ENCODE measurements around the gene CDIPT.
"Not testable (repeated sequence)": the region's sequence is repeated elsewhere in the genome, so short reads cannot be mapped to it uniquely, and the experiment has no call there.

The CDIPT gene, protein sequence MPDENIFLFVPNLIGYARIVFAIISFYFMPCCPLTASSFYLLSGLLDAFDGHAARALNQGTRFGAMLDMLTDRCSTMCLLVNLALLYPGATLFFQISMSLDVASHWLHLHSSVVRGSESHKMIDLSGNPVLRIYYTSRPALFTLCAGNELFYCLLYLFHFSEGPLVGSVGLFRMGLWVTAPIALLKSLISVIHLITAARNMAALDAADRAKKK

DNA sequence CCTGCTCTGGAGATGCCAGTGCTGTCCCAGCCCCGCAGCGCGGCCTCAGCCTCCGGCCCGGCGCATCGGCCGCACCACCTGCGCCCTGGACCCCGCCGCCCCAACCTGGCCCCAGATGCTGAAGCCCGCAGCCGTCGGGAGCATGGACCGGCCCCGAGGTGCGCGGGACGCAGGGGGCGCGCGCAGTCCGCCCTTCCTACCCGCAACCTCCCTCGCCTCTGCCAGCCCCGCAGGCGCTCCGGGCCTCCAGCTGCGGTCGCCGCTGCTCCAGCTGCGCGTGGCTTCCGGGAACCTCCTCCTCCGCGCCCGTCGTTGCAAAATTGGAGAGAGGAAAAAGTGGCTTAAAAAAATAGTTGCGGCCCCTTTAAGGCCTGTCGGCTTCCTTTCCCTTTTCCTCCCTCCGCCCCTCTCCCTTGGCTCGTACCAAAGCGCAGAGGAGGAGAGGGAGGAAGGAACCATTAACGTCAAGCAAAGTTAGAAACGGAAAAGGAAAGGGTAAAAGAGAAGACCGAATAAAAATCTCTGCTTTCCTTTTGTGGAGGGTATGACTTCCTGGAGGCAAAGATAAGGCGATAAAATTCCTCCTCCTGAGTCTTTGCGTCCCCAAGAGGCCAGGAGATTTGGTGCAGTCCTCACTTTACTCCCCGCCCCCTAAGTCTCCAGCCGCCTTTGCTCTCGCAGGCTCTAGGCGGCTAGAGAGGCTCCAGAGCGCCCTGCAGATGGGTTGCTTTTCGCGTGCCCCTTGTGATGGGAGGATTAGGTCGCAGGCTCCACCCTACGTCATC lies at the start of gene CDIPT:
TSS of gene CDIPT (minus strand) at position 343 of the 785 bp plus-strand sequence. CDS start 369 bp downstream, outside the sequence.
- DNase-seq (ENCODE audit: low read depth) = peak; percentile 77

DNA sequence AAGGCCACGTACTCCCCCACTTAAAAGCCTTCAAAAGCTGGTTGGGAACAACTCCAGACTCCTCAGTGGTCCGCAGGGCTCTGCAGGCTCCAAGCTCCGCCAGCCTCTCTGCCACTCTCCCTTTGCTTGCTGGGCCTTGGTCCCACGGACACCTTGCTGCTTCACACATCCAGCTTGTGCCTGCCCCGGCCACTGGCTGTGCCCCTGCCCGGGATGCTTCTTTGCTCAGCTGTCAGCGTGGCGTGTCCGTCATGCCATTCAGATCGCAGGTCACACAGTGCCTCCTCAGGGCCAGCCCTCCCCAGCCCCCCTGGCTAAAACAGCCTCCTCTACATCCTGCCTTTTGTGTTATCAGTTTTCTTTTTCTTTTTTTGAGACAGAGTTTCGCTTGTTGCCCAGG lies 49.1 kb upstream of the CDIPT start:
- no peak for DNase-seq (ENCODE audit: low read depth)

DNA sequence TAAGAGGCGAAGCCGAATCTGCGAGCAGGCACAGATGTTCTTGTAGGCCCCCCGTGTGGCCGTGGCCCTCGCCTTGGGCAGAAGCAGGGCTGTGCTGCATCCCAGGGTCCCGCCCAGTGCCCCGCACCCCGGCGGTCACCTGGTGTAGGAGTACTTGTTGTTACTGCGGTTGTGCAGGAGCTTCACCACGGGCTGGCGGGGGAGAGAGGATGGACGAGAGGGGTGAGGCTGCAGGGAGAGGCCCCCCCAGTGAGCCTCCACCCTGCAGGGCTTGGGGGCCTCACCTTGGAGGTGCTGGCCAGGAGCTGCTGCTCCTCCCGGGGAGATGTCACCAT lies 48.6 kb upstream of the CDIPT start:
- DNase-seq (ENCODE audit: low read depth) = no peak

DNA sequence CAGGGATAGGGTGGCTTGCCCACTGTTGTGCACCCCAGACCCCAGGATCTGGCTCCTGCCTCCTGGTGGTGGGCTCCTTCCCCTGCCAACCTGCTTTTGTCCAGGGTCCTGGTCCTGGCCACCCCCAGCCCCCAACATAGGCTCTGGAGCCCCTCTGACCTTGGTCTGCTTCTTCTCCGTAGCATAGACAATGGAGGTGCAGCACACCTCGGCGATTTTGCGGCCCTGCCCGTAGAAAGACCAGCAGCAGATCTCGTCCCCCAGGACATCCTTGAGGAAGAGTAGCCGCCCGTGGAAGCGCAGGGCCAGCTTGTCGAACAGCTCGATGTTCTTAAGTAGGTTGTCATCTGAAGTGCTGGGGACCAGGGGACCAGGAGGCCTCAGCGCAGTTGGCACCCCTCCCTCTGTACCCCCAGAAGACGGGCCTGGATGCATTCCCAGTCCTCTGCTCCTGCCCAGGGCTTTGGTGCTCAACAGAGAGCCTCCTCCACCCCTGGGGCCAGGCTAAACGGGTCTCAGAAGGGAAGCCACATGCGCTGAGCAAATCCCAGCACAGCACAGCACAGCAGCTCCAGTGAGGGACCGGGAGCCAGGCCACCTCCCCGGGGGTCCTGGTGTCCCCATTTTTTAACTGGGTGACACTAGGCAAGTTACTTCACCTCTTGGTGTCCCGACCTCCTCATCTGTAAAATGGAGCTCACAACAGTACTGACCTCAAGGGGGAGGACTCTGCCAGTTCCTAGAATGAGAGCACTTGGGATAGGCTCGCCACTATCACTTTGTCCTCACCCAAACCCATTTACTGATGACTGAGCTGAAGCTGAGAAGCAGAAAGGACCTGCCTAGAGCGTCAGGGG lies 48.0 kb upstream of the CDIPT start:
- DNase-seq (ENCODE audit: low read depth) = no peak

DNA sequence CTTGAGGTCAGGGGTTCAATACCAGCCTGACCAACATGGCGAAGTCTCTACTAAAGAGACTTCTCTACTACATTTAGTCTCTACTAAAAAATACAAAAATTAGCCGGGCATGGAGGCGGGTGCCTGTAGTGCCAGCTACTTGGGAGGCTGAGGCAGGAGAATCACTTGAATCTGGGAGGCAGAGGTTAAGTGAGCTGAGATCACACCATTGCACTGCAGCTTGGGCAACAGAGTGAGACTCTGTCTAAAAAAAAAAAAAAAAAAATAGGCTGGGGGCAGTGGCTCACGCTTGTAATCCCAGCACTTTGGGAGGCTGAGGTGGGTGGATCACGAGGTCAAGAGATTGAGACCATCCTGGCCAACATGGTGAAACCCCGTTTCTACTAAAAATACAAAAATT lies 46.8 kb upstream of the CDIPT start:
- DNase-seq (ENCODE audit: low read depth) = not testable (repeated sequence)

DNA sequence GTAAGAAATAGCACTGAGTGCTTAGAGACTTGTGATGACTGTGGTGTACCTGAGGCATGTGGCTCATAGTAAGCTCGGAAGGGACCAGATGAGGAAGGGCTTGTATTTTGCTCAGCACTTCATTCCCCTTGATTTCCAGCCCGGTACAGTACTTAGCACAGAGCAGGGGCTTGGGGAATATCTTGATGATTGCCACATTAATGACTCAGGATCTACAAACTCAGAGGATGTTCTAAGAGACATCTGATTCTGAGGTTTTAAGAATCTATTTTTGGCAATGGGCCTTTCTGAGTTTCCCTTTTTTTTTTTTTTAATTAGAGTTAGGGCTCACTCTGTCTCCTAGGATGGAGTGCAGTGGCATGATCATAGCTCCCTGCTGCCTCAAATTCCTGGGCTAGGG lies 46.4 kb upstream of the CDIPT start:
- DNase-seq (ENCODE audit: low read depth) = no peak

DNA sequence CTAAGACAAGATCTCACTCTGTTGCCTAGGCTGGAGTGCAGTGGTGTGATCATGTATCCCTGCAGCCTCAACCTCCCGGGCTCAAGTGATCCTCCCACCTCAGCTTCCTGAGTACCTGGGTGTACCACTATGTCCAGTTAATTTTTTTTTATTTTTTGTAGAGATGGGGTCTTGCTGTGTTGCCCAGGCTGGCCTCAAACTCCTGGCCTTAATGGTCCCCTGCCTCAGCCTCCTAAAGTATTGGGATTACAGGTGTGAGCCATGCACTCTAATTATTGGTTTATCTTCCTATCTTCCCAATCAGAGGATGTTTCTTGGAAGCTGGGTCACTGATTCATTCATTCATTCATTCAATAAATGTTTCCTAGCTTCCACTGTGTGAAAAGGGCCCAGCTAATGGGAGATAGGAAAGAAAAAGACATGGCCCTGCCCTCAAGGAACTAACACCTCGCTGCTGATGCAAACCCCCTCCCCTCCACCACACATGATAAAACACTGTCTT lies 45.7 kb upstream of the CDIPT start:
- no peak for DNase-seq (ENCODE audit: low read depth)

DNA sequence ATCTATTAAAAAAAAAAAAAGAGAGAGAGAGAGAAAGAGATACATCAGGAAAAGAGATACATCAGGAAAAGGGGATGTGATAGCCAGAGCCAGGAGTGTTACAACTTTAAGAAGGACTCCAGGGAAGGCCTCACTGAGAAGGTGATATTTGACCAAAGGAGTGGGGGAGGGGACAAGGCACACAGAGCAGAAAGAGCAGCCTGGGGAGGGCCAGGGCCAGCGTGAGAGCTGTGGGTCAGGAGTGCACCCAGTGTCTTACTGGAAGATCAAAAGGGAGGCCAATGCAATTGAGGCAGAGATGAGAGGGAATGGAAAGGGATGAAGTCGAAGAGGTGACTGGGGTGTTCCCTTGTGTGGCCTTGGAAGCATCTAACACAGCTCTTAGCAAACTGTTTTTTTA lies 44.9 kb upstream of the CDIPT start:
- no peak for DNase-seq (ENCODE audit: low read depth)

DNA sequence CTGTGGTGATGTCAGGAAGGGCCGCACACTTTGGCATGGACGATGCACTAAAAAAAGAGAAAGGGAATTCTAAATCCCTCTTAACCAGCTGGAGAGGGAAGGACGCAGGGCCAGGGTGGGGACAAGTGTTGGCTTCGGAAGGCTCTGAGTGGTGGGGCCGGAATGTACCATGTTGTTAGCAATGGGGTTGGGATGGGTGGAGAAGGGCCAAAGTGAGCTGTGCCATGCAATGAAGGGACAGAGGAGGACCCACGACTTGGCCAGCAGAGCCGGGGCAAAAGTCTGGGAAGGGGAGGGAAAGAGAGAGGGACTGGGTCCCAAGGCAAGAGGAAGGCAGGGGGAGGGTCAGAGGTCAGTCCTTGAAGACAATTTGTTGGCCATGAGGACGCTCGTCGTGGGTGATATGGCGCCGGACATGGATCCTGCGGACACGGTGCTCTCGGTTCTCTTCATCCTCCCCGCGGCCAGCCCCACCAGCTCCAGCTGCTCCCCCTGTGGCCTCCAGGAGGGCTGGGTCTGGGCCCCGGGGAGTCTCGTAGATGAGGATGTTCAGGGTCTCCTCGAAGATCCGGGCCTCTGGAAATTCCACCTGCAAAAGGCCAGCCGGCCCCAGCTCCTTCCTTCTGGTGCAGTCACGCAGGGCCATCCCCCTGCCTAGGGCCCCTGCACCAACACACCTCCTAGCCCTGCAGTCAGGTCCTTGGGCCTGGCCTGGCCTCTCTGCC lies 43.7 kb upstream of the CDIPT start:
- DNase-seq (ENCODE audit: low read depth) = no peak

DNA sequence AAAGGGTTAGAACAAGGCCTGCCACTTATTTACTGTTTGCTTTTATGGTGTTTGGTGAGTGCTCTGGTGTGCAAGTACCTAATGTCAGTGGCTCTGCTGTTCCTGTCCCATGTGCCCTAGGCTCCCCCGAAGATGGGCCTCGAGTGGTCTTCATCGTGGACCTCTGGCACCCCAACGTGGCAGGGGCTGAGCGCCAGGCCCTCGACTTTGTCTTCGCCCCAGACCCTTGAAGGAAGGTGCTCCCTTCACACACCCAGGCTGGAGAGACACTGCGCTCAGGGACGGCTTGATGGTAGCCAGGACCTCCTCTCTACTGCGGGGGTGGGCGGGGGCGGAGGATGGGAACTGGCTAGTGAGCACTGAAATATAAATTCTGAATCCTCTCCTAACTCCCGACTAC lies 42.6 kb upstream of the CDIPT start:
- DNase-seq (ENCODE audit: low read depth) = no peak

DNA sequence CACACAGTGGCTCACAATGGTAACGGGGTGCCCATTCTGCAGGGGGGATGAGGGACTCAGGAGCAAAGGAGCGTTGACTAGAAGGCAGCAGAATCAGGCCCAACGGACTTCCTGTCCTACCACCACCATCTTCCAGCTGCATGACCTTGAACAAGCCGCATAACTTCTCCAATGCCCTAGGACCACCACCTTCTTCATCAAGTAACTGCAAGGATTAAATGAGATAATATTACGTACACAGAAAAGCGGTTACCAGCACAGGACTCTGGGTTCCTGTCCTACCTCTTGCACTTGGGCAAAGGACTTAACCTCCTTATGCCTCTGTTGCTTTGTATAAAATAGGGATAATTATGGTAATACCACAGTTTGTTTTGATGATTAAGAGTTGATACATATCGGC lies 41.9 kb upstream of the CDIPT start:
- DNase-seq (ENCODE audit: low read depth) = no peak

DNA sequence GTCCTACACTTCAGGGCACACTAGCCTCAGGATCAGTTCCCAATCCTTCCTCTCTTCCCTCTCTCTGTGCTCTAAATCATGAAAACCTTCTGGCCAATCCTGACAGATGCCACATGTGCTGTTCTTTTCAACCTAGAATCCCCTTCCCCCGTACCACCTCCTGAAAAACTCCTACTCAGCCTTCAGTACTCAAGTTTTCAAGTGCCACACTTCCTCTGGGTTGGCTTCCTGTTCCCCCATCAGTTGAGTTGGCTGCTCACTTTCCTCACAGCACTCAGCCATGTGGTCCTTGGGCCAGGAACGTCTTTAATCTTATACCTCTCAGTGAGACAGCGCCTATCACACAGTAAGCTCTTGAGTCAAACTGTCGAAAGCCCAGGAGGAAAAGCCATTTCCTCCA lies 40.6 kb upstream of the CDIPT start:
- no peak for DNase-seq (ENCODE audit: low read depth)

DNA sequence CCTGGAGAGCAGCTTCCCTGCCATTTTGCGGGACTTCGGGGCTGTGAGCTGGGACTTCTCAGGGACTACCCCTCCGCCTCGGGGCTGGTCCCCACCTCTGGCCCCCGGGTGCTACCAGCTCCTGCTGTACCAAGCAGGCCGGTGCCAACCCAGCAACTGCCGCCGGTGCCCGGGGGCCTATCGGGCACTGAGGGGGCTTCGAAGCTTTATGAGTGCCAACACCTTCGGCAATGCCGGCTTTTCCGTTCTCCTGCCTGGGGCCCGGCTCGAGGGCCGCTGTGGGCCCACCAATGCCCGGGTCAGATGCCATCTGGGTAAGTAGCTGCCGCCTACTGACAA lies 38.5 kb upstream of the CDIPT start:
- no peak for DNase-seq (ENCODE audit: low read depth)

DNA sequence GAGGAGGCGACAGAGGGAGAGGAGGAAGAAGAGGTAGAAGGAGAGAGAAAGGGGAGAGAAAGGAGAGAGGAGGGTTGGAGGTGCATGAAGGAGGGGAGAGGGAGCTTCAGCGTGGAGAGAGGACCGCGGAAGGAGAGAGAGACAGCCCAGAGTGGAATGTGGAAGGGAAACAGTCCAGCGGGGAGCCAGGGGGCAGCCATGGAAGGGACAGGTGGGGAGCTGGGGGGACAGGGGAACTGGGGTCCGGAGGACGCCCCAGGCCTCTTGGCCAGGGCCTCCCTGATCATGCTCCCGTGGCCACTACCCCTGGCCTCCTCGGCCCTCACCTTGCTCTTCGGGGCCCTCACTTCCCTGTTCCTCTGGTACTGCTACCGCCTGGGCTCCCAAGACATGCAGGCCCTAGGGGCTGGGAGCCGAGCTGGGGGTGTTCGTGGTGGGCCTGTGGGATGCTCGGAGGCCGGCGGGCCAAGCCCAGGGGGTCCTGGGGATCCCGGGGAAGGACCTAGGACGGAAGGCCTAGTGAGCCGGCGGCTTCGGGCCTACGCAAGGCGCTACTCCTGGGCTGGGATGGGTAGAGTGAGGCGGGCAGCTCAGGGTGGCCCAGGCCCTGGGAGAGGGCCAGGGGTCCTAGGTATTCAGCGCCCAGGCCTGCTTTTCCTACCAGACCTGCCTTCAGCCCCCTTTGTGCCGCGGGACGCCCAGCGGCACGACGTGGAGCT lies 38.0 kb upstream of the CDIPT start:
- no peak for DNase-seq (ENCODE audit: low read depth)

DNA sequence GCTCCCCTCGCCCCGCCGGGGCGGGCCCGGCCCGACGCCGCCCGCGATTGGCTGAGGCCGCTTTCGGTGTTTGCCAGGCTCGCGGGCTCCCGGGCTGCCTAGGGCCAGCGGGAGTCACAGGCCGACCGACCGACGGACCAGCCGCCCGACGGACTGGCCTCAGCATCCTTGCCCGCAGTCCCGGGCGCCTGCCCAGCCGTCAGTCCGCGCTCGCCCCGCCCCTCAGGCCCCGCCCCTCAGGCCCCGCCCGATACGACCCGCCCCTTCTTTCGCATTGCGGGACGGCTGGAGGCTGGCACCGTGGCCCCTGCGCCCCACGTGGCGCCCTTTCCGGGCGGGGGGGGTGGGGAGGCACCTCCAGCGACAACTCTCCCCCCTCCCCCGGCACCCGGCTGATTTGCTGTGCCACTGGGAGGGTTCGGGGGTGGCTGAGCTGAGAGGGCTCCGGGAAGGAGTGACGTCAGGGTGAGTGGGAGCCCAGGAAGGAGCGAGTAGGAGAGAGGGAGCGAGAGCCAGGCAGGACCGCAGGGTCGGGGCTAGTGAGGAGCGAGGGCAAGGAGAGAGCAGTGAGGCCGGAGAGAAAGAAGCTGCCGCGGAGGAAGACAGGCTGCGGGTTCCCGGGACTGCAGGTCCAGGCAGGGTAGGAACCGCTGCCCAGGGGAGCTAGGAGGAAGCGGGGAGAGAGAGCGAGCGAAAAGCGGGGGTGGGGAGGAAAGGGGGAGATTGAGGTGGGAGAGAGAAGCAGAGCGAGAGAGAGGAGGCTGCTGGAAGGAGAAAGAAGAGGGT lies 37.3 kb upstream of the CDIPT start, which contains the start of gene ASPHD1:
TSS of gene ASPHD1 (plus strand) at position 387 of the 786 bp plus-strand sequence. CDS start 484 bp downstream, outside the sequence.
- DNase-seq (ENCODE audit: low read depth) = peak; percentile 29

DNA sequence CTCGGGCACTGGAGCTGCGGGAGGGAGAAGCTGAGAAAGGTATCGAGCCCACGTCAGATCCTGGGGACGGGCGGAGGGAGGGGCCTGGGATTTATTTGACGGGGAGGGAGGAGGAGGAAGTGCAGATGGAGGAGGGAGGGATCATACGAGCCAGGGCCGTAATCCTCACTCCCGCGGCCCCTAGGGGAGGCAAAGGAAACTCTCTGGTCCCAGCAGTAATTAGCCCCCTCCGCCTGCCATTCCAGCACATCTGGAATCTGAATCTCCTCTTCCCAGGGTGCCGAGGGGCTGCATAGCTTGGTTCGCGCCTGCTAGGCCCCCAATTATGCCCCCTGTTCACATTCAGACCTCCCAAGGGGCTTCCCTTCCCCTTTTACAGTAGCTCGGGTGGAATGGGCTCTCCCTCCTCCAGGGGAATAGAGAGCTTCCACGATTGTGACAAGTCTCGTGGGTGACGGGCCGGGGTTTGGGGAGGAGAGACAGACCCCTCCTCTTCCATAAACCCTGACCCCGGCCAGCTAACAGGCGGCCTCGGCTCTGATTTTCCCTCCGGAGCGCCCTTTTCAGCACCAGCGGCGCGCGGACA lies 36.6 kb upstream of the CDIPT start, which contains the start of gene SEZ6L2:
TSS of gene SEZ6L2 (minus strand) at position 35 of the 586 bp plus-strand sequence. CDS start 531 bp downstream, outside the sequence.
- peak; percentile 46 for DNase-seq (ENCODE audit: low read depth)

DNA sequence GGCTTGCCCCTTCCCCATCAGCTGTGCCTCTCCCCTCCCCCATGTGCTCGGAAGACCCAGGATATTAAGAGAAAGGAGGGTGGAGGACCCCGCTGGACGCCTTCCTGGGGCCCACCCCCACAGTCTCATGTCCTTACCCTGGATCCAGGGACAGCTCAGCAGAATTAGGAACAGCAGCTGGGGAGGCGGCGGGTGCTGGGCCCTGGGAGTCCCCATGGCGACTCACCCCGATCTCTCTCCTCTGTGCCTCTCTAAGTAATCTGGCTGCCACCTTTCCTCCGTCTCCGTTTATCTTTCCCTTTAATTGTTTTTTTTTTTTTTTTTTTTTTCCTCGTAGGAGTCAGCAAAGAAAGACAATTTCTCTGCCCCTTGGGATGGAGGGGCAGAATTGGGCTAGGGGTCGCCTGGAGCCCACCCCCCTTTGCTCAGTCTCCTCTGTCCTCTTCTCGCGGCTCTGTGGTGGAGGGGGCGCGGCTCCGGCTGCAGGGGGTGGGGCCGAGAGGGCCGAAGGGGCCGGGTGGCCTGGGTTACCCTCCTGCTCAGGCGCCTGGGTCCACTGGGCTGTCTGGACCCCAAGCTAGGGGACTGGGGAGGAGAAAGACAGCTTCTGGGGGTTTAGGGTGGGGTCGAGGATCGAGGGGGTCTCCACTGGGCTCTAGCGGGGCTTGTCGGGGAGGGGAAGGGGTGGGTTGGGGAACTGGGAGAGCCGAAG lies 35.9 kb upstream of the CDIPT start:
- no peak for DNase-seq (ENCODE audit: low read depth)

DNA sequence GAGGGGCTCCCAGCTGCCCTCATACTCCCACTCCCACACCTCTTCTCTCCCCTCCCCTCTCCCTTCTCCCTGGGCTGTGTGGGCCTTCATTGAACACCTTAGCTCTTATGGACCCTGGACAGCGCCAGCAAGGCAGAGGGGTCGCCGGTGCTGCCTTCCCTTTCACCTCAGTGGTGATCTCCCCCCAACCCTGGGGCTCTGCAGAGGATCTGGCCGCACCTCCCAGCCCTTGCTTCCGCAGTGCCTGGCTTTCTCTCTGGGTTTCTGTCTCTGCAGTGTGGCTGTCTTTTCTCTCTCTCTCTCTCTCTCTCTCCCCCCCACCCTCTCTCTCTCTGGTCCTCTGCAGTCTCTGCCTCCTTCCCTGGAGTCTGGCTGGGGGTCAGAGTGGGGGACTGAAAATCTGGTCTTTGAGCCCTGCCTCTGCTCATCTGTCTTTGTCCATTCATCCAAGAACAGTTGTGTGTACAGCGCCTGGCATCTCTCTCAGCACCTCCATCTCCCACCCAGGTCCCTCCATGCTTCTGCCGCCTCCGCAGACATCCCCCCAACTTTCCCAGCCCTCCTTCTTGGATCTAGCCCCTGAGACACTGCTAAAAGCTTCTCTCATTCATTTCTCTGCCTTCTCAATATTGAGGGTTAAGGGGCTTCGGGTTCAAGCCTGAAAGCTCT lies 35.2 kb upstream of the CDIPT start:
- no peak for DNase-seq (ENCODE audit: low read depth)

DNA sequence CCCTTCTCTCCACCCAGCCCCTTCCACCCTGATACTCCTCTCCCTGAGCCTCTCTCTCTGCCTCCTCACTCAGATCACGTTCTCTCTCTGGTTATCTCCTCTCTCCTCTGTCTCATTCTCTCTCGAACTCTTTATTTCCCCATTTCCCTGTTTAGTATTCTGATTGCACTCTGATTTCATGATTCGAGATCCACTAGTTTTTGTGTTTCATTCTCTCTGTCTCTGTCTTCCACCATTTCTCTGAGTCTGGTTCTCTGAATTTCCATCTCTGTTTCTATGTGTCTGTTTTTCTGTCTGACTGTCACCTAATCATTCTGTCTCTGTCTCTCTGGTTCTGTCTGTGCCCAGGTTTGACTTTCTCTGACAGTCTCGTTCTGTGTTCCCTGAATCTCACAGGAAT lies 34.3 kb upstream of the CDIPT start:
- DNase-seq (ENCODE audit: low read depth) = no peak
